Measurements from ENCODE around the gene CCR8. TPM values are rescaled to one million over a fixed set of nuclear protein-coding genes. Genes with fewer than 3 reads are reported as not detected.
A peak's percentile ranks its signal among the peaks of the same experiment; 100 is the strongest.

Gene CCR8
- total RNA-seq, 2 donors from 2014 or later, result not detected

DNA sequence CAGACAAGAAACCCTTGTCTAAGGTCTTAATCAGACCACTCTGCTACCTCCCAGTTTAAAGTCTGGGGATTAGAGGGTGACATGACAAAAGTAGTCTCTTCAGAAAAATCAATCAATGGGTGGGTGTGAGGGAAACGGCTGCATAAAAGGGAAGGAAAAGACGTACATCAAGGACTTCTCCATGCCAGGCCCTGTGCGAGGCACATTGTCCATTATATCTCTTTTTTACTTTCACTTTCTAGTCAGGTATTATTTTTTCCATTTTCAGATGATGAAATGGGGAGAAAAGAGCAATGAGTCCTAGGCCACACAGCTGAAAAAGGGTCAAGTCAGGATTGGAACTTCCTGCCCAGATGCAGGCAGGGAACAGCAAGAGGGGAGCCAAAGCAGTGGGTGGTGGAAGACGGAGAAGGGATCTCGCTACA is 45.0 kb upstream of the CCR8 start:
- no peaks in the 10 kb centered on the region for H3K9me3 ChIP-seq
- no peak for TF ChIP-seq CTCF (IDR thresholded peaks at IDR 0.05)
- no peak overlapping the region for H3K4me3 ChIP-seq
- H3K4me1 ChIP-seq (ENCODE audit: control insufficient read depth in 1 of 2, low read depth in 2 of 2), result no peaks in the 10 kb centered on the region
- DNase-seq (ENCODE audit: low spot score) (no peak), ATAC-seq (ENCODE audit: insufficient number of reproducible peaks, low FRiP score, low read depth) (no peak)
- H3K27ac ChIP-seq, result no peak overlapping the region
- H3K27me3 ChIP-seq (replicated peaks; ENCODE audit: insufficient read depth), result no peaks in the 10 kb centered on the region
- H3K36me3 ChIP-seq, result no peaks in the 10 kb centered on the region

DNA sequence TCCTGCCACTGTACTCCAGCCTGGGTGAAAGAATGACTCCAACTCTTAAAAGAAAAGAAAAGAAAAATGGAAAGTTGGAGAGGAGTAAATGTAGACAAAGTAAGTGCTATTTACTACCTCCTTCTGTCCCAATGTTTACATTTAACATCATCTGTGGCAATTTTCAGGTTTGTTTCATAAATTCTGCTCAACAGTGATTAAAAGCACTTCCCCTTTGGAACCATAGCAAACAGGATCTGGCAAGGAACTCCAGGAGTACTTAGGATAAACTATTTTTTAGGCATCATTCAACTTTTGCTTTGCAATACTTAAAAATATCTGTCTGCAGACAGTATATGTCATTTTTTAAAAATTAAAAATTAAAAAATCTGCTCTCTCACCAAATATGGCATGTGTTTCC is 44.2 kb upstream of the CCR8 start:
- Histone ChIP-seq H3K9me3 (no peaks in the 10 kb centered on the region), H3K4me1 (ENCODE audit: control insufficient read depth in 1 of 2, low read depth in 2 of 2) (no peaks in the 10 kb centered on the region), H3K36me3 (no peaks in the 10 kb centered on the region), H3K27ac (no peak overlapping the region), H3K27me3 (replicated peaks; ENCODE audit: insufficient read depth) (no peaks in the 10 kb centered on the region), H3K4me3 (no peak overlapping the region)
- DNase-seq (ENCODE audit: low spot score), result no peak
- no peak for ATAC-seq (ENCODE audit: insufficient number of reproducible peaks, low FRiP score, low read depth)
- TF ChIP-seq CTCF (IDR thresholded peaks at IDR 0.05), result no peak

- TF ChIP-seq CTCF (IDR thresholded peaks at IDR 0.05), result no peak
- H3K27me3 ChIP-seq (replicated peaks; ENCODE audit: insufficient read depth), result no peaks in the 10 kb centered on the region
- no peak overlapping the region for H3K4me3 ChIP-seq
- DNase-seq (ENCODE audit: low spot score) (no peak), ATAC-seq (ENCODE audit: insufficient number of reproducible peaks, low FRiP score, low read depth) (no peak)
- H3K4me1 ChIP-seq (ENCODE audit: control insufficient read depth in 1 of 2, low read depth in 2 of 2), result no peaks in the 10 kb centered on the region
- no peaks in the 10 kb centered on the region for H3K36me3 ChIP-seq
- H3K27ac ChIP-seq, result no peak overlapping the region
- no peaks in the 10 kb centered on the region for H3K9me3 ChIP-seq
These were observed 42.7 kb upstream of the CCR8 start for GRCh38 chr3:39286771-39287170.

GRCh38 chr3:39287216-39288164 is 42.0 kb upstream of the CCR8 start:
- no peak for DNase-seq (ENCODE audit: low spot score)
- no peak for TF ChIP-seq CTCF (IDR thresholded peaks at IDR 0.05)
- no peaks in the 10 kb centered on the region for H3K9me3 ChIP-seq
- no peaks in the 10 kb centered on the region for H3K4me1 ChIP-seq (ENCODE audit: control insufficient read depth in 1 of 2, low read depth in 2 of 2)
- H3K4me3 ChIP-seq, result no peak overlapping the region
- H3K27ac ChIP-seq, result no peak overlapping the region
- ATAC-seq (ENCODE audit: insufficient number of reproducible peaks, low FRiP score, low read depth), result no peak
- H3K36me3 ChIP-seq, result no peaks in the 10 kb centered on the region
- H3K27me3 ChIP-seq (replicated peaks; ENCODE audit: insufficient read depth), result no peaks in the 10 kb centered on the region

- no peaks in the 10 kb centered on the region for H3K27me3 ChIP-seq (replicated peaks; ENCODE audit: insufficient read depth)
- DNase-seq (ENCODE audit: low spot score), result peak; percentile 15
- H3K4me1 ChIP-seq (ENCODE audit: control insufficient read depth in 1 of 2, low read depth in 2 of 2), result no peaks in the 10 kb centered on the region
- peak; percentile 75 for TF ChIP-seq CTCF (IDR thresholded peaks at IDR 0.05)
- H3K27ac ChIP-seq, result no peak overlapping the region
- no peak overlapping the region for H3K4me3 ChIP-seq
- no peaks in the 10 kb centered on the region for H3K36me3 ChIP-seq
- no peaks in the 10 kb centered on the region for H3K9me3 ChIP-seq
- no peak for ATAC-seq (ENCODE audit: insufficient number of reproducible peaks, low FRiP score, low read depth)
These were observed 41.2 kb upstream of the CCR8 start for GRCh38 chr3:39288300-39288808.

Data from thoracic aorta (tissue), 2 donors.